IMR-90 (cell line): ENCODE measurements around the gene KRT6C. TPM values are rescaled to one million over a fixed set of nuclear protein-coding genes. Genes with fewer than 3 reads are reported as not detected.
"Not testable (repeated sequence)": the region's sequence is repeated elsewhere in the genome, so short reads cannot be mapped to it uniquely, and the experiment has no call there.

ENCODE experiments used
- ATAC-seq: fragments of 200-7000 bp; cut with Tn5 transposase; 2 replicates; pipeline ENCODE4 v1.9.1; 2020; ENCODE audit warnings: low read depth, mild to moderate bottlenecking, moderate library complexity
- BruUV-seq: library from RNA; stranded (reverse); fragments of 400-500 nt; replicated peaks from 2 replicates; lab custom pipeline; 2021; lab: Mats Ljungman, UMichigan
- CTCF ChIA-PET: fragments of 300-600 bp; formaldehyde crosslinking; extraction: SDS; loops from one replicate; lab custom pipeline; 2021; ENCODE audit warnings: antibody characterized with exemption; lab: Yijun Ruan, JAX
- POLR2A ChIA-PET: fragments of 300-600 bp; sonication (Branson Sonifier 250); formaldehyde crosslinking; loops from one replicate; lab custom pipeline; 2022; ENCODE audit warnings: antibody characterized with exemption; ENCODE audit not compliant: unreplicated experiment; lab: Charles Lee
- DNase-seq: peaks from one replicate; pipeline ENCODE4 v3.0.0; 2013
- H2AFZ ChIP-seq: replicated peaks from 2 replicates; pipeline ENCODE3; 2013; ENCODE audit warnings: low read length, mild to moderate bottlenecking; ENCODE audit not compliant: poor library complexity
- H2AK5ac ChIP-seq: 2 replicates; pipeline ENCODE4 v1.6.1; 2013; ENCODE audit warnings: low read depth, low read length, inconsistent platforms
- H2AK9ac ChIP-seq: replicated peaks from 2 replicates; pipeline ENCODE3; 2013; ENCODE audit warnings: mild to moderate bottlenecking, low read depth, low read length, moderate library complexity; ENCODE audit not compliant: poor library complexity
- H2BK120ac ChIP-seq: 2 replicates; pipeline ENCODE4 v1.6.1; 2013; ENCODE audit warnings: low read depth, low read length, inconsistent platforms
- H2BK15ac ChIP-seq: 3 replicates; pipeline ENCODE4 v1.6.1; 2013; ENCODE audit warnings: low read depth, low read length, inconsistent platforms
- H2BK20ac ChIP-seq: 2 replicates; pipeline ENCODE4 v1.6.1; 2013; ENCODE audit warnings: low read depth, mild to moderate bottlenecking, inconsistent platforms, low read length, moderate library complexity
- H2BK5ac ChIP-seq: 2 replicates; pipeline ENCODE4 v1.6.1; 2013; ENCODE audit warnings: mild to moderate bottlenecking, low read depth, low read length, inconsistent platforms; ENCODE audit not compliant: poor library complexity, severe bottlenecking
- H3K14ac ChIP-seq: replicated peaks from 2 replicates; pipeline ENCODE4 v1.6.1; 2013; ENCODE audit warnings: low read depth, low read length, inconsistent platforms
- H3K18ac ChIP-seq: 2 replicates; pipeline ENCODE4 v1.6.1; 2013; ENCODE audit warnings: low read depth, low read length, control low read depth
- H3K23ac ChIP-seq: 2 replicates; pipeline ENCODE4 v1.6.1; 2013; ENCODE audit warnings: low read depth, low read length, inconsistent platforms
- H3K27ac ChIP-seq: 2 replicates; pipeline ENCODE4 v1.5.1; 2013; ENCODE audit warnings: mild to moderate bottlenecking, control low read depth, low read length; ENCODE audit not compliant: insufficient read depth
- H3K27me3 ChIP-seq: 2 replicates; pipeline ENCODE4 v1.6.1; 2013; ENCODE audit warnings: low read length; ENCODE audit not compliant: control insufficient read depth, insufficient read depth
- H3K36me3 ChIP-seq: 2 replicates; pipeline ENCODE4 v1.6.1; 2013; ENCODE audit warnings: low read length, mixed read lengths; ENCODE audit not compliant: control insufficient read depth, insufficient read depth
- H3K4ac ChIP-seq: 2 replicates; pipeline ENCODE4 v1.6.1; 2013; ENCODE audit warnings: low read depth, low read length, inconsistent platforms
- H3K4me1 ChIP-seq: 2 replicates; pipeline ENCODE4 v1.6.1; 2013; ENCODE audit warnings: low read length, mixed read lengths; ENCODE audit not compliant: control insufficient read depth, insufficient read depth
- H3K4me2 ChIP-seq: 2 replicates; pipeline ENCODE4 v1.6.1; 2013; ENCODE audit warnings: low read depth, mild to moderate bottlenecking, control low read depth, low read length, moderate library complexity
- H3K4me3 ChIP-seq: 2 replicates; pipeline ENCODE4 v1.5.1; 2013; ENCODE audit warnings: low read depth, mild to moderate bottlenecking, control low read depth, low read length, moderate library complexity; ENCODE audit not compliant: insufficient read depth
- H3K56ac ChIP-seq: 2 replicates; pipeline ENCODE4 v1.6.1; 2013; ENCODE audit warnings: low read length, inconsistent platforms; ENCODE audit not compliant: insufficient read depth; ENCODE audit errors: extremely low read depth
- H3K79me1 ChIP-seq, 2 experiments: 2 replicates each; pipeline ENCODE4 v1.6.1; 2013; ENCODE audit warnings: low read length in 2 of 2, inconsistent platforms in 1 of 2, low read depth in 1 of 2
- H3K9ac ChIP-seq: 2 replicates; pipeline ENCODE4 v1.6.1; 2013; ENCODE audit warnings: low read depth, low read length, control low read depth
- H3K9me1 ChIP-seq: 2 replicates; pipeline ENCODE4 v1.6.1; 2013; ENCODE audit warnings: low read length, inconsistent platforms; ENCODE audit not compliant: insufficient read depth
- H3K9me3 ChIP-seq: 2 replicates; pipeline ENCODE4 v1.6.1; 2013; ENCODE audit warnings: low read length; ENCODE audit not compliant: control insufficient read depth, insufficient read depth
- H4K20me1 ChIP-seq: 2 replicates; pipeline ENCODE4 v1.6.1; 2013; ENCODE audit warnings: low read length, inconsistent platforms; ENCODE audit not compliant: insufficient read depth
- H4K5ac ChIP-seq: 2 replicates; pipeline ENCODE4 v1.6.1; 2013; ENCODE audit warnings: mild to moderate bottlenecking, low read depth, low read length, control low read depth
- H4K8ac ChIP-seq, 2 experiments: 2 replicates each; pipeline ENCODE4 v1.6.1; 2013; ENCODE audit warnings: low read depth in 2 of 2, low read length in 2 of 2, control low read depth in 1 of 2, inconsistent platforms in 1 of 2
- H4K91ac ChIP-seq: 2 replicates; pipeline ENCODE4 v1.6.1; 2013; ENCODE audit warnings: low read depth, low read length, inconsistent platforms; ENCODE audit not compliant: insufficient read depth
- WGBS, 2 experiments: methylation state at CpG; one replicate each; pipeline versions ENCODE4 v1.1.5 to v1.1.7; 2013; ENCODE audit warnings: missing lambda C conversion rate in 2 of 2; ENCODE audit not compliant: insufficient read length in 1 of 2; ENCODE audit errors: extremely low coverage in 2 of 2; 5-methylcytosine and 5-hydroxymethylcytosine counted together
- dilution Hi-C: fragments of 300-500 bp; cut with HindIII; formaldehyde crosslinking; loops from one replicate; pipeline ENCODE4 v1.14.3; 2018; ENCODE audit warnings: low sequenced_read_pairs; ENCODE audit not compliant: unreplicated experiment
- in situ Hi-C: fragments of 300-500 bp; cut with MboI; formaldehyde crosslinking; loops from 3 replicates; pipeline ENCODE4 v1.14.3; 2019; ENCODE audit warnings: low sequenced_read_pairs, inconsistent platforms, mixed read lengths
- intact Hi-C: fragments of 100-400 bp; cut with micrococcal nuclease; formaldehyde crosslinking; loops from 2 replicates; pipeline ENCODE4 v1.10.0; 2022
- polyA plus RNA-seq, 3 experiments: library from polyadenylated mRNA; depleted of rRNA; stranded (reverse); fragments of >200 nt; gene quantifications; 2 replicates each; pipeline ENCODE4 v1.2.3, GENCODE V29; 2012; ENCODE audit warnings: low replicate concordance in 1 of 3
- total RNA-seq: library from RNA; depleted of rRNA; stranded (reverse); fragments of >200 nt; gene quantifications from 2 replicates; pipeline ENCODE4 v1.2.3, GENCODE V29; 2012

Gene KRT6C
- total and polyA plus RNA-seq, 2 of the 4 experiments (the other 2 are of a cell fraction): not detected

DNA sequence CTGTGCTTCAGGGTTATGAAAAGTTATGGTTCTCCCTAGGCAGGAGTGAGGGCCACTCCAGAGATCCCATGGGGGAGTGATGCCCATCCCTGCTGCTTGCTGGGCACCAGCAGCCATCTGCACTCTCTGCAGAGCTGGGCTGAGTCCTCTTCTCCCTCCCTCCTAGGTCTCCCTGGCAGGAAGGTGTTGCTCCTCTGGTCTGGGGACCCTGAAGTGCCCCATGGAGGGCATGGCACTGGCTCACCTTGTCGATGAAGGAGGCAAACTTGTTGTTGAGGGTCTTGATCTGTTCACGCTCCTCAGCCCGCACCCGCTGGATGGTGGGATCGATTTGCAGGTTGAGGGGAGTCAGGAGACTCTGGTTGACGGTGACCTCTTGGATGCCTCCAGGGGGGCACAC is 18.8 kb upstream of the KRT6C start:
- H4K8ac ChIP-seq, H3K36me3 ChIP-seq, H2BK15ac ChIP-seq, H3K23ac ChIP-seq, H3K56ac ChIP-seq, H4K5ac ChIP-seq, H2BK20ac ChIP-seq, in situ Hi-C loops, BruUV-seq, H3K4ac ChIP-seq, H2AK5ac ChIP-seq, H3K18ac ChIP-seq, H2AK9ac ChIP-seq, H4K91ac ChIP-seq, dilution Hi-C loops, H2AFZ ChIP-seq, H2BK120ac ChIP-seq, H3K27ac ChIP-seq, H3K4me3 ChIP-seq, H3K27me3 ChIP-seq, CTCF ChIA-PET, H3K9ac ChIP-seq, intact Hi-C loops, POLR2A ChIA-PET, H3K9me3 ChIP-seq, ATAC-seq, H3K9me1 ChIP-seq, H4K20me1 ChIP-seq, DNase-seq, H3K4me1 ChIP-seq, H3K14ac ChIP-seq, H2BK5ac ChIP-seq, H3K79me1 ChIP-seq, H3K4me2 ChIP-seq: not testable (repeated sequence)
- WGBS, 2 experiments: 60% methylated on average over 1 of the region's 6 CpGs; no CpG with 5 or more reads in 1 of the 2 experiments

DNA sequence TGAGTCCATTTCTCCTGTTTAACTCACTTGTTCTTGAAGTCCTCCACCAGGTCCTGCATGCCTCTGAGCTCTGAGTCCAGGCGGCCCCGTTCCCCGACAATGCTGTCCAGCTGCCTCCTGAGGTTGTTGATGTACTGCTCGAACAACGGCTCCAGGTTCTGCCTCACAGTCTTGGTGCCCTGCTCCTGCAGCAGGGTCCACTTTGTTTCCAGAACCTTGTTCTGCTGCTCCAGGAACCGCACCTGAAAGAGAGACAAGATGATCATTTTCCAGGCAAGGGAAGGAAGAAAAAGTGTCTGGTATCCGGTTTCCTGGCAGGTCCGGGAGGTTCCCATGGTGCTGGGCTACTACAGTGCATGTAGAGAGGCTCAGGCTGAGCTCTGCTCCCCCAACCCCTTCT is 17.9 kb upstream of the KRT6C start:
- H2AFZ ChIP-seq, H3K23ac ChIP-seq, H4K8ac ChIP-seq, H3K56ac ChIP-seq, H3K36me3 ChIP-seq, H2BK20ac ChIP-seq, H3K4ac ChIP-seq, H3K18ac ChIP-seq, H2BK120ac ChIP-seq, H4K20me1 ChIP-seq, H3K4me3 ChIP-seq, DNase-seq, dilution Hi-C loops, H2BK15ac ChIP-seq, H3K4me2 ChIP-seq, H3K27me3 ChIP-seq, BruUV-seq, POLR2A ChIA-PET, H2AK9ac ChIP-seq, H3K27ac ChIP-seq, CTCF ChIA-PET, H3K79me1 ChIP-seq, H3K9me1 ChIP-seq, in situ Hi-C loops, H2BK5ac ChIP-seq, H3K9ac ChIP-seq, H4K91ac ChIP-seq, H3K9me3 ChIP-seq, H4K5ac ChIP-seq, H3K14ac ChIP-seq, H2AK5ac ChIP-seq, intact Hi-C loops, ATAC-seq, H3K4me1 ChIP-seq: not testable (repeated sequence)
- WGBS, 2 experiments: 60% methylated on average over 2 of the region's 8 CpGs; no CpG with 5 or more reads in 1 of the 2 experiments
